ENCODE data around the gene TMC4.

Gene TMC4

DNA sequence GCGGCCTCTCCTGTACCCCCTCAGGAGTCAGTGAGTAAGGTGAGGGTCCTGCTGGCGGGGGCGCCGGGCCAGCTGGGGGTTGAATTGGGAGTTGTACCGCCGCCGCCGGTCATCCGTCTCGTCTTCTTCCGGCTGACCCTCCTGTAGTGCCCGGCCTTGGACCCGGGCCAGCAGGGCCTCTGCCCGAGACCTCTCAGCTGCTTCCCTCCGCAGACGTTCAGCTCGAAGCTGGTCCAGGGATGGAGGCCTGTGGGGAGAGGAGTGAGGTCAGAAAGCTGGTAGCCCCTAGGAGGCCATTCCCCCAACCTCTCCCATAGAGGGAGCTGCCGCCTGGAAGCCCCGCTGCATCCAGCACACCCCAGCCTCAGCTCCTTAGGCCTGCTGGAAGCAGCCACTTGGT, 17.3 kb downstream of the TMC4 start:
- DNase-seq (ENCODE audit: low spot score): no peak

- DNase-seq (ENCODE audit: low spot score): no peak
Observed at GRCh38 chr19:54154603-54155345, 18.2 kb downstream of the TMC4 start.

DNA sequence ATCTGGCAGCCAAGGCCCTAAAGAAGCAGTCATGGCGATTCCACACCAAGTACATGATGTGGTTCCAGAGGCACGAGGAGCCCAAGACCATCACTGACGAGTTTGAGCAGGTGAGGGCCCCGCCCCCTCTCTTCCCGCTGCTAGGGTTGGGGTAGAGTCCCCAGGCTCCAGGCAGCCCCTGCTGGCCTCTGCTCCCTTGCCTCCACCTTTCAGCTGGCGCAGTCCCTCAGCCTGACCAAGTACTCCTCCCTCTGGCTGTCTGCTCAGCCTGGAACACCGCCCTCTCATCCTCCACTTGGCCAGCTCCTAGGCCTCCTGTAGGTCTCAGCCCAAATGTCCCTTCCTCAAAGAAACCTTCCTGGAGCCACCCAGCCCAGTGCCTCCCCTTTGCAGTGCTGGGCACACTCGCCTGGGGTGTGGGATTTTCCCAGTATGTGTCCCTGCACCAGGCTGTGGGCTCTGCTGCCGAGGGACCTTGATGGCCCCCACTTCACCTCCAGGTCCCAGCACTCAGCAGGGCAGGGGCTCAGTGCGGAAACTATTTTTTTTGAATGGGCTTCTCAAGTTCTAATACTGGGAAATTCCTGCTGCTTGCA, 19.1 kb downstream of the TMC4 start:
- no peak for DNase-seq (ENCODE audit: low spot score)

- no peak for DNase-seq (ENCODE audit: low spot score)
Observed at GRCh38 chr19:54152878-54153524, 20.0 kb downstream of the TMC4 start.

DNA sequence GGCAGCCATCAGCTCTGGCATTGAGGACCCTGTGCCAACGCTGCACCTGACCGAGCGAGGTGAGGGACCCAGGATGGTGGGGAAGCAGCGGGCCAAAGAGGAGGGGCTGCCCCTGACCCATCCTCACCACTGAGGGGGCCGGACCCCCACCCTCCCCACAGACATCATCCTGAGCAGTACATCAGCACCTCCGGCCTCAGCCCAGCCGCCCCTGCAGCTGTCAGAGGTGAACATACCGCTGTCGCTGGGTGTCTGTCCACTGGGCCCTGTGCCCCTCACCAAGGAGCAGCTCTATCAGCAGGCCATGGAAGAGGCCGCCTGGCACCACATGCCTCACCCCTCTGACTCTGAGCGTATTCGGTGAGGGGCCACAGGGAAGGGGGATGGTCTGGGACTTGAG, 20.7 kb downstream of the TMC4 start:
- DNase-seq (ENCODE audit: low spot score): no peak

DNA sequence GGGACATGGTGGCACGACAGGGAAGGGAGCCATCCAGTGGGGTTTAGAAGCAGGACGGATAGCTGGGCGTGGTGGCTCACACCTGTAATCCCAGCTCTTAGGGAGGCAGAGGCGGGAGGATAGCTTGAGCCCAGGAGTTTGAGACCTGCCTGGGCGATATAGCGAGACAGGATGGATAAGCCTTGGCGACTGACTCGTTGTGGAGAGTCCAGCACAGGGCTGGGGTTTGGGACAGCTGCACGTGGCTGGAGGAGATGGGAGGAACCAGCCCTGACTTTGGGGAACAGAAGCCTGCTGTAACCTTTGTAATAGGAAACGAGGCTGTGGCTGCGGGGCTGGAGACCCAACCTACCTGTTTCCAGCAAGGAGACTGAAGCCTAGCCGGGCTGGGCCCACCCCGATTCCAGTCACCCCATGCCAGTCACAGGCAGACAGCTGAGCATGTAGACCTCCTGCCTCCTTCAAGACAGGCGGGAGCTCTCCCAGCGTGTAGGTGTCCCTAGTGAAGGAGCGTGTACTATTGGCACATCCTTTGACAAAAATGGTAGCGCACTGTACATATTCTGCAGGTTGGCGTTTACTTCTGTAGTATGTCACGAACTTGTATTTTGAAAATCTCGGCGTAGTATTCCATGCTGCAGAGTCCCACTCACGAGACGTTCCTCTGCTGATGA, 21.5 kb downstream of the TMC4 start:
- DNase-seq (ENCODE audit: low spot score): no peak

GRCh38 chr19:54149021-54149812, 23.7 kb downstream of the TMC4 start:
- no peak for DNase-seq (ENCODE audit: low spot score)

- DNase-seq (ENCODE audit: low spot score): no peak
Observed at GRCh38 chr19:54148158-54148557, 24.8 kb downstream of the TMC4 start.

- DNase-seq (ENCODE audit: low spot score): no peak
Observed at GRCh38 chr19:54147676-54148075, 25.3 kb downstream of the TMC4 start.

DNA sequence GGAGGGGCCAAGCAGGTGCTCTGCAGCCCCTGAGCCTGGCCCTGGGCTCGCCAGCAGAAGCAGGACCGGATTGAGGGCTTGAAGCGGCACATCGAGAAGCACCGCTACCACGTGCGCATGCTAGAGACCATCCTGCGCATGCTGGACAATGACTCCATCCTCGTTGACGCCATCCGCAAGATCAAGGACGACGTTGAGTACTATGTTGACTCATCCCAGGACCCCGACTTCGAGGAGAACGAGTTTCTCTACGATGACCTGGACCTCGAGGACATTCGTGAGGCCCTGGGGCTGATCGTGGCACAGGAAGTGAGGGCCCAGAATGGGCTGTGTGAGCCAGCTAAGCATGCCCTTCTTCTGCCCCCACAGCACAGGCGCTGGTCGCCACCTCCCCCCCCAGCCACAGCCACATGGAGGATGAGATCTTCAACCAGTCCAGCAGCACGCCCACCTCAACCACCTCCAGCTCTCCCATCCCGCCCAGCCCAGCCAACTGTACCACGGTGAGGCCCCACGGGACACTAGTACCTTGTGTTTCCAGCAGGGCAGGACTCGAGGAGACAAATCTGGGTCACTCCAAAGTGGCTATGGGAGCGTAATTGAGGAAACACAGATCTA, 27.3 kb downstream of the TMC4 start:
- DNase-seq (ENCODE audit: low spot score): no peak

GRCh38 chr19:54142166-54142780, 30.7 kb downstream of the TMC4 start:
- no peak for DNase-seq (ENCODE audit: low spot score)

- DNase-seq (ENCODE audit: low spot score): no peak
Observed at GRCh38 chr19:54141356-54141755, 31.6 kb downstream of the TMC4 start.

- no peak for DNase-seq (ENCODE audit: low spot score)
Observed at GRCh38 chr19:54138489-54139256, 34.3 kb downstream of the TMC4 start.

- peak; percentile 78 for DNase-seq (ENCODE audit: low spot score)
Observed at GRCh38 chr19:54137699-54138488, 35.1 kb downstream of the TMC4 start, which contains the start of gene CNOT3. Gene CNOT3 (plus strand): TSS chr19:54137762. CDS start chr19:54142979, 5,217 bp downstream.

GRCh38 chr19:54136864-54137698, 35.9 kb downstream of the TMC4 start:
- peak; percentile 99 for DNase-seq (ENCODE audit: low spot score)

DNA sequence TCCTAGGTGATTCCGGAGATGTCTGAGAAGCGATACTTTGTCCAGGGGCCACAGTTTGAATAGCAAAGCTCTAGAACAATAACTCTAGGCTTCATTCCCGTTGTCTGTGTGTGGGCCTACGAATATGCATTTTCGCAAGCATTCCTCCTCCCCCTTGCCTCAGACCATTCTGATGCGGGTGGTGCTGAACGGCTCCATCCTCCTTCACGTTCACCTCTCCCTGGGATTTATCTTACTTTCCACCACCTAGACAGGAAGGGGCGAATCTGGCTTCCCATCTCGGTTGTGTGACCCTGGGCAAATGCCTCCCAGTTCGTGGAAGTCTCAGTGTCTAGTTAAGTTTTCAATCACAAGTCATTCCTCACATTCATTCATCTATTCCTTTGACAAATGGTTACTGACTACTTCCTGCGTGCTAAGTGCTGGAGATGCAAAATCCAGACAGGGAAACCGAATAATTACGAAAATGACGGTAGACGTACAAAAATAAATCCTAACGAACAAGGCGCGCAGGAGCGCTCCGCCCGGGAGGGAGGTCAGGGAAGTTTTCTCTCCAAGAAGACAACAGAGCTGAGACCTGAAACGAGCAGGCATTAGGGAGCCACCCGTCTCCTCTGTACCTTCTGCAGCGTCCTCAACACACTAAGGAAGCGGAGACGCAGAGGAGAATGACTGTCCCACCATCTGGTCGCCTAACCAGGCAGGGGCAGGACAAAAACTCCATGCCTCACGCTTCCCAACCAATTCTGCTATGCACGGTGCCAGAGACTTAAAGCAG, 36.7 kb downstream of the TMC4 start:
- DNase-seq (ENCODE audit: low spot score): no peak

- DNase-seq (ENCODE audit: low spot score): no peak
Observed at GRCh38 chr19:54133957-54134590, 38.9 kb downstream of the TMC4 start.
